Measurements from ENCODE around the gene LCN12.

GRCh38 chr9:136910901-136911245, 41.2 kb upstream of the LCN12 start:
- TF ChIP-seq CTCF (IDR thresholded peaks at IDR 0.05): no peak
- no peak for TF ChIP-seq POLR2A (IDR thresholded peaks at IDR 0.05)

Measured in Peyer's patch (tissue), 4 donors.